Brain microvascular endothelial cell (primary cell): ENCODE results near the gene NCR3LG1.

Experiments used
- DNase-seq: peaks from one replicate; pipeline ENCODE4 v3.0.0-alpha.2; 2020
- H3K27ac ChIP-seq: fragments of 250-450 bp; sonication (Bioruptor Pico); 2 replicates; pipeline ENCODE4 v1.5.1; 2020; ENCODE audit warnings: mild to moderate bottlenecking, moderate library complexity
- H3K27me3 ChIP-seq: fragments of 250-450 bp; sonication (Bioruptor Pico); replicated peaks from 2 replicates; pipeline ENCODE4 v1.5.1; 2020; ENCODE audit warnings: mild to moderate bottlenecking
- H3K36me3 ChIP-seq: fragments of 250-450 bp; sonication (Bioruptor Pico); replicated peaks from 2 replicates; pipeline ENCODE4 v1.5.1; 2020; ENCODE audit warnings: mild to moderate bottlenecking
- H3K4me3 ChIP-seq: 2 replicates; pipeline ENCODE4 v1.5.1; 2011; ENCODE audit warnings: low read depth, mild to moderate bottlenecking, control low read depth, low read length, moderate library complexity
- in situ Hi-C: cut with HindIII; loops from 2 replicates; pipeline ENCODE4 v1.10.0; 2017; ENCODE audit warnings: low sequenced_read_pairs, low pct_ligation_motif_present
- TF ChIP-seq, protein P1 (sequence below): IDR thresholded peaks from 2 replicates; pipeline ENCODE4 v1.5.1; 2011; ENCODE audit warnings: low read depth, mild to moderate bottlenecking, moderate library complexity, low read length, control low read depth, inconsistent platforms; ENCODE audit errors: missing control alignments

Gene NCR3LG1

DNA sequence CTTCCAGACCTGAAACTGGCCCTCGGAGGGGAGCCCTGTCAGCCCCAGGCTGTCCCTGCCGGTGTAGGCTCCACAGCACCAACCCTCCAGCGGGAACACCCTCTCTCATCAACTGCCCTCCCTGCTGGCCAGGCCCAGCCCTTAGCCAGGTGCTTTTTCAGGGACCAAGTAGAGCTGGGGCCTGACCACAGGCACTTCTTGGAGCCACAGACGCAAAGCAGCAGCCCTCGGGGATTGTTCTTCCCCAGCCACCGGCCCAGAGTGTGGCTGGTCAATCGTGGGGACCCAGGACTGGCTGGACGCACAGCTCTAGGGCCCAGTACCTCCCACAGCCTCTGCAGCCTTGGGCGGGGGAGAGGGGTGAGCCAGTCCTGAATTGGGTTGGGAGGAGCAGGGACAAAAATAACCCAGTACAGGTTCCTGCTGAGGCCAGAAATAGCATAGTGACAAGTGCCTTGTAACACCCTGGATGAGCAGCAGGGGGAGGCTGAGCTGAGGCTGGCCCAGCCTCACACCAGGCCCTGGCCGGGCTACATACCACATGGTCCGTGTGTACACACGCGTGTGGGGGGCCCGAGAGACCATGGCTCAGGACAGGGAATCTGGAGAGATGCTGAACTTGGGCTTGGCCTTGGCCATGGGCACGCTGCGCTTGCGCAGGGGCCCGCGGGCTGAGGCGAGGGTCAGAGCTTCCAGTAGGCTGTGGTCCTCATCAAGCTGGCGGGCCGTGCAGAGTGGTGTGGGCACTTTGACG, 34.9 kb downstream of the NCR3LG1 start:
- Histone ChIP-seq H3K4me3 (no peak overlapping the region), H3K27ac (no peak overlapping the region), H3K27me3 (peaks cover 7% of the 10 kb centered on the region), H3K36me3 (no peaks in the 10 kb centered on the region)
- in situ Hi-C loops: no loop called here
- TF ChIP-seq, protein P1, sequence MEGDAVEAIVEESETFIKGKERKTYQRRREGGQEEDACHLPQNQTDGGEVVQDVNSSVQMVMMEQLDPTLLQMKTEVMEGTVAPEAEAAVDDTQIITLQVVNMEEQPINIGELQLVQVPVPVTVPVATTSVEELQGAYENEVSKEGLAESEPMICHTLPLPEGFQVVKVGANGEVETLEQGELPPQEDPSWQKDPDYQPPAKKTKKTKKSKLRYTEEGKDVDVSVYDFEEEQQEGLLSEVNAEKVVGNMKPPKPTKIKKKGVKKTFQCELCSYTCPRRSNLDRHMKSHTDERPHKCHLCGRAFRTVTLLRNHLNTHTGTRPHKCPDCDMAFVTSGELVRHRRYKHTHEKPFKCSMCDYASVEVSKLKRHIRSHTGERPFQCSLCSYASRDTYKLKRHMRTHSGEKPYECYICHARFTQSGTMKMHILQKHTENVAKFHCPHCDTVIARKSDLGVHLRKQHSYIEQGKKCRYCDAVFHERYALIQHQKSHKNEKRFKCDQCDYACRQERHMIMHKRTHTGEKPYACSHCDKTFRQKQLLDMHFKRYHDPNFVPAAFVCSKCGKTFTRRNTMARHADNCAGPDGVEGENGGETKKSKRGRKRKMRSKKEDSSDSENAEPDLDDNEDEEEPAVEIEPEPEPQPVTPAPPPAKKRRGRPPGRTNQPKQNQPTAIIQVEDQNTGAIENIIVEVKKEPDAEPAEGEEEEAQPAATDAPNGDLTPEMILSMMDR: peak; percentile 78
- DNase-seq: peak; percentile 35

DNA sequence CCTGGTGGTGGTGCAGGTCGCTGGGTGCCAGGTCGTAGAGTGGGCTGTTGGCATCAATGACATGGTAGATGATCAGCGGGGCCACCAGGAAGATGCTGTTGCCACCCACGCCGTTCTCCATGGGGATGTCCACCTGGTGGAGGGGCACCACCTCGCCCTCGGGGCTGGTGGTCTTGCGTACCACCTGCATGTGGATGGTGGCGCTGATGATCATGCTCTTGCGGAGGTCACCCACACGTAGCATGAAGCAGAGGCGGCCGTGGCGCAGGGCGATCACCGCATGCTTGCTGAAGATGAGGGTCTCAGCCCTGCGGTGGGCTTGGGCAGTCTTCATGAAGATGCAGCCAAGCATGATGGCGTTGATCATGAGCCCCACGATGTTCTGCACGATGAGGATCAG, 35.7 kb downstream of the NCR3LG1 start:
- Histone ChIP-seq H3K4me3 (no peak overlapping the region), H3K27ac (no peak overlapping the region), H3K36me3 (no peaks in the 10 kb centered on the region), H3K27me3 (peaks cover 7% of the 10 kb centered on the region)
- TF ChIP-seq, protein P1: no peak
- in situ Hi-C loops: no loop called here
- no peak for DNase-seq

DNA sequence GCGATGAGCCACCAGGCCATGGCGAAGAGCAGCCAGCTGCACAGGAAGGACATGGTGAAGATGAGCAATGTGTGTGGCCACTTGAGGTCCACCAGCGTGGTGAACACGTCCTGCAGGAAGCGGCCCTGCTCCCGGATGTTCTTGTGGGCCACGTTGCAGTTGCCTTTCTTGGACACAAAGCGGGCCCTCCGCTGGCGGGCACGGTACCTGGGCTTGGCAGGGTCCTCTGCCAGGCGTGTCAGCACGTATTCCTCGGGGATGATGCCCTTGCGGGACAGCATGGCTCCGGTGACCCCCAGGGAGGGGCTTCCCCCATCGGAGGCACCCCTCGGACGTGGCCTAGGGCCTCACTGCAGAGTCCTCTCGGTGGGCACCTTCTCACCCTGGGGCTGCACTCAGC, 36.2 kb downstream of the NCR3LG1 start:
- no peak overlapping the region for H3K4me3 ChIP-seq
- H3K27ac ChIP-seq: no peak overlapping the region
- TF ChIP-seq, protein P1: no peak
- H3K27me3 ChIP-seq: peaks cover 7% of the 10 kb centered on the region
- DNase-seq: no peak
- H3K36me3 ChIP-seq: no peaks in the 10 kb centered on the region
- in situ Hi-C loops: no loop called here

DNA sequence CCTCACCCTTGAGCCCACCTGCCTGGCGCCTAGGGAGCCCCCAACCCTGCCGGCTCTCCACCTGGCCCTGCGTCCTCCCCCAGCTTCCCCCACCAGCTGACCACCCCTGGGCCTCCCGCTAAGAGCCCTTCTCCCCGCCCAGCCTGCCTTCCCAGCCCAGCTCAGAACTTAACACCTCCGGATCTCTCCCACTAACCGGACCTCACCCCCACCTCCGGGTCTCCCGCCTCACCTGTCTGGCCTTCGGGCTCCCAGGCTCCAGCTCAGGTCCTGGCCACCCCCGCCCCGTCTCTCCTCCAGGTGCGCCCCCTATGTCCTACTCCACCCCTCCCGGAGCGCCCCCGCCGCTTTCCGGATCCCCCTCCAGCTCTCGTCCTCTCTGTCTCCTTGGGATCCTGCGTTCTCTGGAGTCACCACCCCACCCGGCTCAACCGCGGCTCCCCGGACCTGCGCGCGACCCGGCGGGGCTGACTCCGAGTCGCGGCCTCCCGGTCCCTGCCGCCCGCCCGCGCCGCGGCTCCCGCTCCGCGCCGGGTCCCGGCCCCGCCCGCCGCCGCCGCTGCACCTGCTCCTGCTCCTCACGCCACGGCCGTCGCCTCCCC, 37.1 kb downstream of the NCR3LG1 start, which contains the start of gene KCNJ11:
Gene KCNJ11, minus strand, starts transcription at position 51 of the 602 bp plus-strand sequence. CDS start 568 bp downstream, outside the sequence.
- DNase-seq: no peak
- in situ Hi-C loops: no loop called here
- TF ChIP-seq, protein P1: no peak
- peaks cover 7% of the 10 kb centered on the region for H3K27me3 ChIP-seq
- H3K4me3 ChIP-seq: peak within 1 kb of the TSS; percentile 45
- H3K36me3 ChIP-seq: no peaks in the 10 kb centered on the region
- no peak within 1 kb of the TSS for H3K27ac ChIP-seq

DNA sequence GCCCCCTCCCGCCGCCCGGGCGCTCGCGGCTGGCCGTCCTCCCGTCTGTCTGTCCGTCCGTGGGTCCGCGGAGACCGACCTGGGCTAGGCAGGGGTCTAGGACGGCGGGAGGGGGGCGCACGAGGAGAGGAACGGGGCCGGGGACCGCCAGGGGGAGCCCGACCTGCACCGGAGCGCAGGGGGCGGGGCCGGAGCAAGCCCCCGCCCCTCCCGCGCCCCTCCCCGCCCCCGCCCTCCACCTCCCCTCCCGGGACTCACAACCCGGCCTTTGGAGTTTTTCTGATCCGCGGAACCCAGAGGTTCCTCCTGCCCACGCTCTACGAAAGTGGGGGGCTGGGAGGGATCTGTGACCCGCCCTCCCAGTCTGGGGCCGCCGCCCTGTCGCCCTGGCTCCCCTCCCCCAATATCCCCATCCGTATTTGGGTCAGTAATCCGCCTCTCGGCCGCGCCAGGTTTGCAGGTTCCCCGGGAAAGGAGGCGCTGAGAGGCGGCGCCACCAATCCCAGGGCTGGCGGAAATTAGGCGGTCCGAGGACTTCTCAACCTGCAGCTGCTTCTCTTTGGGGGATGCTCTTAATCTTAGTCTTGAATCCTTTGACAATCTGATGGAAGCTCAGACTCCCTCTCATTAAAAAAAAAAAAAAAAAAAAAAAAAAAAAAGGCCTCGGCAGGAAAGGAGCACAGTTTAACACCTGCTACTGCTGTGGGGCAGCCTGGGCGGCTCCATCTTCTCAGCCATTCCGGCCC, 37.8 kb downstream of the NCR3LG1 start:
- Histone ChIP-seq H3K36me3 (no peaks in the 10 kb centered on the region), H3K27me3 (peaks cover 7% of the 10 kb centered on the region), H3K27ac (no peak overlapping the region), H3K4me3 (peak overlapping the region; percentile 45)
- in situ Hi-C loops: no loop called here
- TF ChIP-seq, protein P1: peak; percentile 60
- DNase-seq: no peak
